Astrocyte (in vitro differentiated cells and primary cell): ENCODE measurements around the gene ABTB2.

Experiments
- CTCF ChIP-seq: IDR thresholded peaks from 2 replicates; pipeline ENCODE4 v1.5.1; 2011; ENCODE audit warnings: low read depth, mild to moderate bottlenecking, inconsistent platforms, low read length, moderate library complexity; ENCODE audit not compliant: insufficient read depth
- EZH2 ChIP-seq: IDR thresholded peaks from 2 replicates; pipeline ENCODE4 v1.6.1; 2012; ENCODE audit warnings: mild to moderate bottlenecking, low read length, inconsistent platforms; ENCODE audit not compliant: insufficient read depth

GRCh38 chr11:34234086-34234740 lies 123.6 kb downstream of the ABTB2 start:
- TF ChIP-seq CTCF (no peak), EZH2 (no peak)
